ENCODE measurements around the gene SPATA16. TPM values are rescaled to one million over a fixed set of nuclear protein-coding genes. Genes with fewer than 3 reads are reported as not detected.

The SPATA16 gene
- total and polyA plus RNA-seq, 2 of the 13 experiments (the other 11 are each of a cell fraction or from before 2014, with no cell fraction given) = not detected

DNA sequence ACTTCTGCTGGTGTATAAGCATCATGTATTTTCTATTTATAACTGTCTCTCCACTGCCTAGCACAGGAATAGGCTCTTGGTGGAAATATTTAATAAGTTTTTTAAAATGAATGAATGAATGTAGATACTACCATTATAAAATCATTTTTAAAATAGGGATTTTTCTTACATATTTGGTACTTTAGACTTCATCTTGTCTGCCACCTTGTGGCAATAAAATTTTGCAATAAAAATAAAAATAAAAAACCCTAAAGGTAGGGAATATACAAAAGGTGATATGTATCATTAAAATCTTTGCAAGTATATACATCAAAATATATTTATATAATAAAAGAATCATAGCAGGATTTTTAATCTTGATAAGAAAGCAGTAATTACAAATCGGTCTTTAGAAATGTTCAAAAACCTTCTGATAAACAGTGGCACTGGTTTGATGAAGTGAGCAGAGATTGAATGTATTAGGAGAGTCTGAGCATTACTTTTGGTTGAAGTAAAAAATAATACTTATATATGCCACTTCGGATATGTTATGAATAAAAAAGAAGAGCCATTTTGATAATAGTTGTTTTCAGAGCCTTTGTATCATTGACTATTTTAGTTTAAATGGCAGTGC is 95.2 kb downstream of the SPATA16 start (continued):
- TF ChIP-seq, protein P1, sequence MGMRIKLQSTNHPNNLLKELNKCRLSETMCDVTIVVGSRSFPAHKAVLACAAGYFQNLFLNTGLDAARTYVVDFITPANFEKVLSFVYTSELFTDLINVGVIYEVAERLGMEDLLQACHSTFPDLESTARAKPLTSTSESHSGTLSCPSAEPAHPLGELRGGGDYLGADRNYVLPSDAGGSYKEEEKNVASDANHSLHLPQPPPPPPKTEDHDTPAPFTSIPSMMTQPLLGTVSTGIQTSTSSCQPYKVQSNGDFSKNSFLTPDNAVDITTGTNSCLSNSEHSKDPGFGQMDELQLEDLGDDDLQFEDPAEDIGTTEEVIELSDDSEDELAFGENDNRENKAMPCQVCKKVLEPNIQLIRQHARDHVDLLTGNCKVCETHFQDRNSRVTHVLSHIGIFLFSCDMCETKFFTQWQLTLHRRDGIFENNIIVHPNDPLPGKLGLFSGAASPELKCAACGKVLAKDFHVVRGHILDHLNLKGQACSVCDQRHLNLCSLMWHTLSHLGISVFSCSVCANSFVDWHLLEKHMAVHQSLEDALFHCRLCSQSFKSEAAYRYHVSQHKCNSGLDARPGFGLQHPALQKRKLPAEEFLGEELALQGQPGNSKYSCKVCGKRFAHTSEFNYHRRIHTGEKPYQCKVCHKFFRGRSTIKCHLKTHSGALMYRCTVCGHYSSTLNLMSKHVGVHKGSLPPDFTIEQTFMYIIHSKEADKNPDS (CRISPR knock-in tag; IDR thresholded peaks at IDR 0.05) = no peak
- TF ChIP-seq CEBPG (CRISPR knock-in tag; IDR thresholded peaks at IDR 0.05) = no peak

DNA sequence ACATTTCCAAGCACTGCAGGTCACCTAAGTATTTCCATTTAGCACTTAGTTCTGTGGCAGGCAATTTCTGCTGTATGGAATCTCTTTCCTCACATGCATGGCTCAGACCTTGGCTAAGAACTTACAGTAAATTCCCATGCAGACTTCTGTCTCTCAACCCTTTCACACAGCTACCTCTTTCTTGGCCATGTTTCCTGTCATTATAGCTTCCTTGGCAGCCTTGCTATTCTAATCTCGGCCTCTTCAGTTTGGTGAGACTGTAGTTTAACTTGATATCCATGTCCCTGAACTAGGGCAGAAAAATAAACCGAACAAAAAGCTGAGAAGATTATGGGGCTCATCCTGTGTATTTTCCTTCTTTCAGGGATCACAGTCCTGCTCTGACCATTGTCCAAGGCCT is 96.0 kb downstream of the SPATA16 start:
- H3K27ac ChIP-seq (ENCODE audit: extremely low read length, insufficient read depth, low read length) = no peak overlapping the region
- ATAC-seq (no peak), FAIRE-seq (no peak), DNase-seq (ENCODE audit: low spot score) (no peak)
- in situ Hi-C loops (cut with HindIII; ENCODE audit: extremely low pct_ligation_motif_present, low pct_unique_long_range_greater_than_20kb) = loop anchor here (10.0 kb wide), 1 partner anchor 210 kb away; no protein-coding TSS in a partner anchor
- H3K4me3 ChIP-seq (replicated peaks in 1 of 3; ENCODE audit: insufficient read depth in 1 of 3, low read depth in 2 of 3, low read length in 3 of 3) = no peak overlapping the region
- H2AFZ ChIP-seq (ENCODE audit: low read length) = no peak overlapping the region
- H3K4me1 ChIP-seq (ENCODE audit: insufficient read depth, low read length) = no peaks in the 10 kb centered on the region
- POLR2A ChIA-PET = no interaction called here
- 0% methylated on average over 2 of the region's 2 CpGs for WGBS (ENCODE audit: low lambda C conversion rate)
- CTCF ChIA-PET (ENCODE audit: low intra/inter-chr PET ratio, low total read pairs) = no interaction called here
- no peak overlapping the region for H3K9ac ChIP-seq (ENCODE audit: insufficient read depth, low read depth, low read length)
- TF ChIP-seq ZNF557 (CRISPR knock-in tag; IDR thresholded peaks at IDR 0.05) (no peak), HOXA5 (CRISPR knock-in tag; IDR thresholded peaks at IDR 0.05) (no peak), PHF20 (CRISPR knock-in tag; IDR thresholded peaks at IDR 0.05) (no peak), ZNF776 (CRISPR knock-in tag; IDR thresholded peaks at IDR 0.05) (no peak), ATAD3A (CRISPR knock-in tag; IDR thresholded peaks at IDR 0.05) (no peak), REL (CRISPR knock-in tag; conservative IDR thresholded peaks at IDR 0.05) (no peak), MAF1 (CRISPR knock-in tag; IDR thresholded peaks at IDR 0.05; ENCODE audit: borderline replicate concordance) (no peak), ZNF7 (CRISPR knock-in tag; IDR thresholded peaks at IDR 0.05) (no peak), RORA (CRISPR knock-in tag; IDR thresholded peaks at IDR 0.05) (no peak), CCDC6 (CRISPR knock-in tag; IDR thresholded peaks at IDR 0.05) (no peak), ZFP36 (IDR thresholded peaks at IDR 0.05; ENCODE audit: borderline replicate concordance, low read depth, low read length, partially characterized antibody) (no peak), SNAPC2 (CRISPR knock-in tag; IDR thresholded peaks at IDR 0.05) (no peak), ZC3H4 (CRISPR knock-in tag; IDR thresholded peaks at IDR 0.05; ENCODE audit: borderline replicate concordance) (no peak), SIX1 (CRISPR knock-in tag; IDR thresholded peaks at IDR 0.05; ENCODE audit: borderline replicate concordance) (no peak), KDM3A (CRISPR knock-in tag; IDR thresholded peaks at IDR 0.05; ENCODE audit: low read depth) (no peak)
- TF ChIP-seq, protein P2, sequence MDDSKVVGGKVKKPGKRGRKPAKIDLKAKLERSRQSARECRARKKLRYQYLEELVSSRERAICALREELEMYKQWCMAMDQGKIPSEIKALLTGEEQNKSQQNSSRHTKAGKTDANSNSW (CRISPR knock-in tag; IDR thresholded peaks at IDR 0.05; ENCODE audit: borderline replicate concordance) = no peak
- no peaks in the 10 kb centered on the region for H3K36me3 ChIP-seq (replicated peaks in 1 of 2; ENCODE audit: control insufficient read depth in 1 of 2, insufficient read depth in 2 of 2, low read length in 2 of 2)
- H3K79me2 ChIP-seq (ENCODE audit: insufficient read depth, low read length) = no peaks in the 10 kb centered on the region
- H3K27me3 ChIP-seq (ENCODE audit: control insufficient read depth in 1 of 2, insufficient read depth in 2 of 2, low read length in 2 of 2) = no peaks in the 10 kb centered on the region
- no peaks in the 10 kb centered on the region for H4K20me1 ChIP-seq (ENCODE audit: insufficient read depth, low read length)
- no TSS peak for BruUV-seq (replicated peaks)
- H3K9me3 ChIP-seq (ENCODE audit: low read length) = no peaks in the 10 kb centered on the region
- no peak overlapping the region for H3K4me2 ChIP-seq (ENCODE audit: low read depth, low read length)
- intact Hi-C loops (cut with micrococcal nuclease; ENCODE audit: unreplicated experiment) = loop anchor here (5.0 kb wide), 1 partner anchor 208 kb away; no protein-coding TSS in a partner anchor
